GM12878 (cell line): Measurements from ENCODE around the gene NEK2.

Experiments
- CBX5 ChIP-seq: sonication (generic); IDR thresholded peaks from 2 replicates; pipeline ENCODE4 v1.6.1; 2016; ENCODE audit warnings: low read depth, moderate library complexity, mild to moderate bottlenecking, inconsistent platforms
- GABPA ChIP-seq: IDR thresholded peaks from 2 replicates; pipeline ENCODE4 v1.6.1; 2014; ENCODE audit warnings: antibody characterized with exemption, low read depth, mild to moderate bottlenecking, inconsistent platforms
- HDAC2 ChIP-seq: fragments of 200-600 bp; sonication (generic); IDR thresholded peaks from 2 replicates; pipeline ENCODE4 v1.6.1; 2017
- KAT2A ChIP-seq: conservative IDR thresholded peaks from 2 replicates; pipeline ENCODE4 v1.6.1; 2011; ENCODE audit warnings: low read depth, low read length; ENCODE audit not compliant: control insufficient read depth
- MEF2A ChIP-seq: IDR thresholded peaks from 2 replicates; pipeline ENCODE4 v1.6.1; 2011; ENCODE audit warnings: low read depth, mild to moderate bottlenecking, low read length, moderate library complexity; ENCODE audit not compliant: insufficient read depth
- POLR2A ChIP-seq: IDR thresholded peaks from 2 replicates; pipeline ENCODE4 v1.6.1; 2011; ENCODE audit warnings: low read depth, mild to moderate bottlenecking, low read length
- POLR2AphosphoS5 ChIP-seq: IDR thresholded peaks from 2 replicates; pipeline ENCODE4 v1.6.1; 2011; ENCODE audit warnings: mild to moderate bottlenecking, low read length, inconsistent platforms
- RAD21 ChIP-seq: IDR thresholded peaks from 2 replicates; pipeline ENCODE4 v1.6.1; 2011; ENCODE audit warnings: mild to moderate bottlenecking, low read depth, low read length, moderate library complexity; ENCODE audit not compliant: insufficient read depth
- RB1 ChIP-seq: fragments of 450-650 bp; formaldehyde crosslinking; IDR thresholded peaks from 2 replicates; pipeline ENCODE4 v1.6.1; 2017; ENCODE audit warnings: mild to moderate bottlenecking, borderline replicate concordance
- RCOR1 ChIP-seq: conservative IDR thresholded peaks from 2 replicates; pipeline ENCODE4 v1.6.1; 2012; ENCODE audit warnings: low read depth, low read length, improper control_type of control experiment
- SMAD1 ChIP-seq: fragments of 450-650 bp; IDR thresholded peaks from 2 replicates; pipeline ENCODE4 v1.6.1; 2018; ENCODE audit warnings: mild to moderate bottlenecking, low read depth; ENCODE audit not compliant: partially characterized antibody
- TAF1 ChIP-seq: IDR thresholded peaks from 2 replicates; pipeline ENCODE4 v1.6.1; 2011; ENCODE audit warnings: mild to moderate bottlenecking, low read depth, low read length, borderline replicate concordance
- TF ChIP-seq, protein P1 (sequence below), 3 experiments: IDR thresholded peaks in 2 of 3; conservative IDR thresholded peaks in 1 of 3; 2 replicates each; pipeline ENCODE4 v1.5.1; 2011; ENCODE audit warnings: low read depth in 3 of 3, low read length in 3 of 3, mild to moderate bottlenecking in 3 of 3, control low read depth in 2 of 3, moderate library complexity in 2 of 3, inconsistent platforms in 1 of 3, mixed read lengths in 1 of 3; ENCODE audit not compliant: control insufficient read depth in 2 of 3, insufficient read depth in 1 of 3; ENCODE audit errors: extremely low read depth in 1 of 3
- TF ChIP-seq, protein P2 (sequence below): IDR thresholded peaks from 2 replicates; pipeline ENCODE4 v1.6.1; 2011; ENCODE audit warnings: low read depth, mild to moderate bottlenecking, low read length, moderate library complexity, borderline replicate concordance; ENCODE audit errors: extremely low read depth

- TF ChIP-seq KAT2A (no peak), GABPA (no peak), RB1 (no peak), MEF2A (no peak), TAF1 (no peak), CBX5 (no peak), POLR2A (no peak), HDAC2 (no peak), SMAD1 (no peak), RAD21 (peak; percentile 58), POLR2AphosphoS5 (no peak), RCOR1 (no peak)
- TF ChIP-seq, protein P1, sequence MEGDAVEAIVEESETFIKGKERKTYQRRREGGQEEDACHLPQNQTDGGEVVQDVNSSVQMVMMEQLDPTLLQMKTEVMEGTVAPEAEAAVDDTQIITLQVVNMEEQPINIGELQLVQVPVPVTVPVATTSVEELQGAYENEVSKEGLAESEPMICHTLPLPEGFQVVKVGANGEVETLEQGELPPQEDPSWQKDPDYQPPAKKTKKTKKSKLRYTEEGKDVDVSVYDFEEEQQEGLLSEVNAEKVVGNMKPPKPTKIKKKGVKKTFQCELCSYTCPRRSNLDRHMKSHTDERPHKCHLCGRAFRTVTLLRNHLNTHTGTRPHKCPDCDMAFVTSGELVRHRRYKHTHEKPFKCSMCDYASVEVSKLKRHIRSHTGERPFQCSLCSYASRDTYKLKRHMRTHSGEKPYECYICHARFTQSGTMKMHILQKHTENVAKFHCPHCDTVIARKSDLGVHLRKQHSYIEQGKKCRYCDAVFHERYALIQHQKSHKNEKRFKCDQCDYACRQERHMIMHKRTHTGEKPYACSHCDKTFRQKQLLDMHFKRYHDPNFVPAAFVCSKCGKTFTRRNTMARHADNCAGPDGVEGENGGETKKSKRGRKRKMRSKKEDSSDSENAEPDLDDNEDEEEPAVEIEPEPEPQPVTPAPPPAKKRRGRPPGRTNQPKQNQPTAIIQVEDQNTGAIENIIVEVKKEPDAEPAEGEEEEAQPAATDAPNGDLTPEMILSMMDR (IDR thresholded peaks at IDR 0.05 in 2 of 3, conservative IDR thresholded peaks at IDR 0.05 in 1 of 3; ENCODE audit: control insufficient read depth in 2 of 3, extremely low read depth in 1 of 3, insufficient read depth in 1 of 3, low read depth in 3 of 3, low read length in 3 of 3): peak; percentile 57 to 65 (median 60)
- TF ChIP-seq, protein P2, sequence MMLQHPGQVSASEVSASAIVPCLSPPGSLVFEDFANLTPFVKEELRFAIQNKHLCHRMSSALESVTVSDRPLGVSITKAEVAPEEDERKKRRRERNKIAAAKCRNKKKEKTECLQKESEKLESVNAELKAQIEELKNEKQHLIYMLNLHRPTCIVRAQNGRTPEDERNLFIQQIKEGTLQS: no peak
Observed at GRCh38 chr1:211648980-211649934, 26.2 kb downstream of the NEK2 start.
